Measurements from ENCODE around the gene DMP1.
"Not testable (repeated sequence)": the region's sequence is repeated elsewhere in the genome, so short reads cannot be mapped to it uniquely, and the experiment has no call there.

The DMP1 gene

DNA sequence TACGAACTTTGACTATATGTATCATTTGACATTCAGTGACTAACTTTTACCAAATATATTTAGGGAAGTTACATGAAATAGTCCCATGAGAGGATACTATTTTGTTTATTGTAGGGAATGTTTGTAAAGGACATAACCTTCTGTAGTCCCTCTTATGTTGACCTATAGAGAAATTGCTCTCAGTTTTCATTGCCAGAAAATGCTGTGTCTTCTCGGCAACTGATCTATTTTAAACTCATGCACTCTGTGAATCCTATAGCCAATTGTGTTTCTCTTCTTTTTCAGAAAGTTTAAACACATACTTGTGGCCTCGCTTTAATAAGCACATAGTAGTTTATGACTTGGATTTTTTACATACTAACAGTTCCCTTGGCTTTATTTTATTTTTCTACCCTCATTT is 38.2 kb downstream of the DMP1 start:
- no peak for DNase-seq

DNA sequence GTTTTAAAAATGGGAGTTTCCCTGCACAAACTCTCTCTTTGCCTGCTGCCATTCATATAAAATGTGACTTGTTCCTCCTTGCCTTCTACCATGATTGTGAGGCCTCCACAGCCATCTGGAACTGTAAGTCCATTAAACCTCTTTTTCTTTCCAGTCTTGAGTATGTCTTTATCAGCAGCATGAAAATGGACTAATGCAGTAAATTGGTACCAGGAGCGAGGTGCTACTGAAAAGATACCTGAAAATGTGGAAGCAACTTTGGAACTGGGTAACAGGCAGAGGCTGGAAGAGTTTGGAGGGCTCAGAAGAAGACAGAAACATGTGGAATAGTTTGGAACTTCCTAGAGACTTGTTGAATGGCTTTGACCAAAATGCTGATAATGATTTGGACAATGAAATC is 40.9 kb downstream of the DMP1 start:
- not testable (repeated sequence) for DNase-seq

DNA sequence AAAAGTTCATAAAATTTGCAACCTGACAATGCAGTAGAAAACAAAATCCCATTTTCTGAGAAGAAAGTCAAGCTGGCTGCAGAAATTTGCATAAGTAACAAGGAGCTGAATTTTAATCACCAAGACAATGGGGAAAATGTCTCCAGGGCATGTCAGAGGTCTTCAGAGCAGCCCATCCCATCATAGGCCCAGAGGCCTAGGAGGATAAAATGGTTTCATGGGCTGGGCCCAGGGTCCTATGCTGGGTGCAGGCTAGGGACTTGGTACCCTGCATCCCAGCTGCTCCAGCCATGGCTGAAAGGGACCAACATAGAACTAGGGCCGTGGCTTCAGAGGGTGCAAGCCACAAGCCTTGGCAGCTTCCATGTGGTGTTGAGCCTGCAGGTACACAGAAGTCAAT is 42.0 kb downstream of the DMP1 start:
- not testable (repeated sequence) for DNase-seq

DNA sequence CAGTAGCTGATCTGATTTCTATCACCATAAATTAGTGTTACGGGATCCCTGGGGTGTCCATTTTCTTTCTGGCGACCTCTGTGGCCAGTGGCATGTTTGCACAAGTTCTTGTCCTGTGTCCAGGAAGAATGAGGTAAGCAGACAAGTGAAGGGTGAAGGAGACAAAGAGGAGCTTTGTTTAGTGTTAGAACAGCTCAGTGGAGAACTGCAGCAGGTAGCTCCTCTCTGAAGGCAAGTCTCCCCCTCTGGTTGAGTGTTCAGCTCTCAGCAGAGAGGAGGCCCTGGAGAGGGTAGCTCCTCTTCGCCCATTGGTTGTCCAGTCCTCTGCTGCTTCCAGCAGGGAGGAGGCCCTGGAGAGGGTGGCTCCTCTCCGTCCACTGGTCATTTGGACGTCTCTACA is 47.2 kb downstream of the DMP1 start:
- no peak for DNase-seq

DNA sequence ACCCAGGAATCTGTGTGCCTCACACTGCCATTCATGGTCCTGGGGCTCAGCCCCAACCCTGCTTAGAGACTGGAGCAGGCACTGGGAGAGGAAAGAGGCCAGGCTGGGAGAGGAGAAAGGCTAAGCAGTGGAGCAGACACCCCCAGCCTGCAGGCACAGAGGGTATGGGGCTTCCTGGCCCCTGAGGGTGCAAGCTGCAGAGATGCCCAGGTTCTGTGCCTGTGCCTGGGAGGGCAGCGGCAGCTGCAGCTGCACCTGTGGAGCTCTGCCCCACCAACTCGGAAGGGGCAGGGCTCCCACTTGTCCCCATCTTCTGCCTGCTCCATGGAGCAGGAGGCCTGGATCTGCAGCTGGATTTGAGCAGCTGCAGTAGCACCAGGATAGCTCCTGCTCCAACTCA is 47.9 kb downstream of the DMP1 start:
- DNase-seq: no peak

DNA sequence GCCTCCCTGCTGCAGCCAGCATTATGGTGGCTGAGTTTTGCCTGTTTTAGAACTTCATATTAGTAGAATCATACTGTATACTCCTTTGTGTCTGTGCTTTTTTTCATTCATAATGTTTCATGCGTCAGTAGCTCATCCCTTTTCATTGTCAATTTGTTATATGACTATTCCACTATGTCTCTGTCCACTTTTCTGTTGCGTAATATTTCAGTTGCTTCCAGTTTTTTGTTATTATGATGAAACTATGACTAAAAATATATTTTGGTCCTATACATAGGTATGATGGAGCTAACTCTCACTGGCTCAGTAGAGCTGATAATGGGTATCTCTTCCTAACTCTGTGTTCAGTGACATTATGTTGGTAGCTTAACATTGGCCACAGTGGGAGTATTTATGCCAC is 48.3 kb downstream of the DMP1 start:
- DNase-seq: no peak

DNA sequence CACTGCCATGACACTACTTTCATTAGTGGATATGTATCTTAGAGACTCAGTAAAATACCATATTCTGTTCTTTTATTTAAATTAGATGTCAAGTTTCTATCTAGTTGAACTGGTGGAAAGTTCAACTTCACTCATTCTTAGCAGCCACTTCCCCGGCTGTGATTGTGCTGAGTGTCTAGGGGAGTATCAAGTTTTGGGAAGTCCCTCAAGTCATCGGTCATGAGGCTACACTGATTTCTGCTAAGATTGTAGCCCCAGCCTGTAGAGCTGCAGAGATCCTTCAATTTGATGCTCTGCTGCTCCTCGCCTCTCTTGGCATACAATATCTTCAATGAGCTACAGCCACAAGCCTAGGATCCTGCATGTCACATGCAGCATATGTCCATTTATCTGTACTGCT is 53.9 kb downstream of the DMP1 start:
- no peak for DNase-seq

DNA sequence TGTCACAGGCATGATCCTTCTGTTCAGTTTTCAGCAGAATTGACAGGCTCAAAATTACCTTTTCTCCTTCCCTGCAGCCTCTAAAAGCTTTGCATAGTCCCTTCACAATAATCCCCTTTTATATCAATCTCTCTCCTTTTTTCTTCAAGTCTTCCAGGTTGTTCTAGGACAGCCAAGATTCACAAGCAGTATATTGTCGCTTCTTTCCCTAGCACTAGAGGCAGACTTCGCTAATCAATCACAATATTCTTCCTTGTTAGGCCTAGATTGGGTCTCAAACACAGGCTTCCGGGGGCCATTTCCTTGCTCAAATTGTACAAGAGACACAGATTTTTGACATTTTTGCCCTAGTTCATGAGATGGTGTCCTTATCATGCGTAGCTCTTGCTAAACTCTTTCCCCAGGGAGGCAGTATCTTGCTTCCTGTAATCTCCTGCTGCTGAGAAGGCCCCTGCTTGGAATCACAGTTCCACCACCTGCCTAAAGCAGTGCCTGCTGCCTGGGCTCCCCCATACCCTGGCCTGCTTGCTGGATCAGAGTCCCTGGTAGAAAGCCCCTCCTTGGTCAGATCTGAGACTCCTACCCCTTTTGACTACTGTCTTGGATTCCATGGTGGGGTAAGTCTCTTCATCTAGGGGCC is 57.3 kb downstream of the DMP1 start:
- no peak for DNase-seq

Measured in activated CD4-positive, CD25-positive, alpha-beta regulatory T cell treated with anti-CD3 and anti-CD28 coated beads, Interleukin-2, amount 50 U/mL, for 72 hours (primary cell).